Endothelial cell of umbilical vein (primary cell): Measurements from ENCODE around the gene DIP2C. TPM values are rescaled to one million over a fixed set of nuclear protein-coding genes. Genes with fewer than 3 reads are reported as not detected.
"Not testable (repeated sequence)": the region's sequence is repeated elsewhere in the genome, so short reads cannot be mapped to it uniquely, and the experiment has no call there.

Experiments used
- BruUV-seq: library from RNA; stranded (reverse); fragments of 400-500 nt; replicated peaks from 2 replicates; lab custom pipeline; 2021; lab: Mats Ljungman, UMichigan
- CTCF ChIA-PET: fragments of 300-600, 350-600 bp; sonication (Branson Sonifier 250); formaldehyde crosslinking; loops from one replicate; lab custom pipeline; 2021; ENCODE audit warnings: antibody characterized with exemption, inconsistent platforms; lab: Charles Lee
- POLR2A ChIA-PET: fragments of 300-600, 350-600 bp; sonication (Branson Sonifier 250); formaldehyde crosslinking; loops from one replicate; lab custom pipeline; 2021; ENCODE audit warnings: antibody characterized with exemption, inconsistent platforms; lab: Charles Lee
- DNase-seq: peaks from one replicate; pipeline ENCODE4 v3.0.0-alpha.2; 2011; ENCODE audit warnings: low read depth, low spot score
- FAIRE-seq: peaks from 2 replicates; lab custom pipeline; 2011; peaks lifted over from hg19 to GRCh38; lab: Jason Lieb, UNC
- H2AFZ ChIP-seq: 2 replicates; pipeline ENCODE4 v1.6.0; 2012; ENCODE audit warnings: low read depth, low read length, control low read depth, inconsistent platforms
- H3K27ac ChIP-seq: 2 replicates; pipeline ENCODE4 v1.5.1; 2011; ENCODE audit warnings: low read depth, mild to moderate bottlenecking, control low read depth, low read length, moderate library complexity; ENCODE audit not compliant: insufficient read depth
- H3K27me3 ChIP-seq, 2 experiments: 2 replicates each; pipeline versions ENCODE4 v1.6.0 to v1.6.1; 2011; ENCODE audit warnings: low read length in 2 of 2, mixed read lengths in 1 of 2; ENCODE audit not compliant: control insufficient read depth in 2 of 2, insufficient read depth in 2 of 2
- H3K36me3 ChIP-seq, 2 experiments: 2 replicates in 1 of 2; 3 replicates in 1 of 2; pipeline ENCODE4 v1.5.1; 2011; ENCODE audit warnings: low read length in 2 of 2, mild to moderate bottlenecking in 1 of 2, moderate library complexity in 1 of 2; ENCODE audit not compliant: control insufficient read depth in 2 of 2, insufficient read depth in 2 of 2; ENCODE audit errors: extremely low read depth in 1 of 2
- H3K4me1 ChIP-seq: 3 replicates; pipeline ENCODE4 v1.5.1; 2011; ENCODE audit warnings: mild to moderate bottlenecking, low read length; ENCODE audit not compliant: control insufficient read depth, insufficient read depth; ENCODE audit errors: extremely low read depth
- H3K4me2 ChIP-seq: 2 replicates; pipeline ENCODE4 v1.6.1; 2011; ENCODE audit warnings: low read length, control low read depth, mixed read lengths; ENCODE audit not compliant: insufficient read depth
- H3K4me3 ChIP-seq, 3 experiments: fragments of 200-600 bp in 1 of 3; sonication (generic), shearing (Covaris generic) in 1 of 3; replicated peaks in 1 of 3; 2 replicates each; pipeline ENCODE4 v1.5.1; 2011 to 2016; ENCODE audit warnings: control low read depth in 3 of 3, low read length in 3 of 3, mild to moderate bottlenecking in 2 of 3, inconsistent platforms in 1 of 3, low read depth in 1 of 3, moderate library complexity in 1 of 3; ENCODE audit not compliant: insufficient read depth in 1 of 3
- H3K79me2 ChIP-seq: 2 replicates; pipeline ENCODE4 v1.6.0; 2012; ENCODE audit warnings: low read length, inconsistent platforms; ENCODE audit not compliant: control insufficient read depth, insufficient read depth
- H3K9ac ChIP-seq: replicated peaks from 2 replicates; pipeline ENCODE3; 2011; ENCODE audit warnings: low read length, control low read depth; ENCODE audit not compliant: insufficient read depth; ENCODE audit errors: extremely low read depth
- H3K9me1 ChIP-seq: replicated peaks from 3 replicates; pipeline ENCODE4 v1.6.0; 2011; ENCODE audit warnings: mild to moderate bottlenecking, low read length; ENCODE audit not compliant: control insufficient read depth, insufficient read depth; ENCODE audit errors: extremely low read depth
- H3K9me3 ChIP-seq: replicated peaks from 2 replicates; pipeline ENCODE4 v1.5.1; 2012; ENCODE audit warnings: low read length, inconsistent platforms; ENCODE audit not compliant: control insufficient read depth, insufficient read depth
- H4K20me1 ChIP-seq: replicated peaks from 2 replicates; pipeline ENCODE3; 2011; ENCODE audit warnings: mild to moderate bottlenecking, low read length; ENCODE audit not compliant: control insufficient read depth, insufficient read depth; ENCODE audit errors: extremely low read depth
- EZH2 ChIP-seq: IDR thresholded peaks from 2 replicates; pipeline ENCODE4 v1.6.1; 2012; ENCODE audit warnings: borderline replicate concordance, low read depth, mild to moderate bottlenecking, moderate library complexity, low read length, inconsistent platforms; ENCODE audit not compliant: severe bottlenecking
- FOS ChIP-seq: IDR thresholded peaks from 2 replicates; pipeline ENCODE4 v1.6.1; 2011; ENCODE audit warnings: mild to moderate bottlenecking, low read length, moderate library complexity, borderline replicate concordance; ENCODE audit not compliant: insufficient read depth
- GATA2 ChIP-seq: IDR thresholded peaks from 2 replicates; pipeline ENCODE4 v1.7.0; 2011; ENCODE audit warnings: low read depth, mild to moderate bottlenecking, moderate library complexity, mixed read lengths, low read length; ENCODE audit not compliant: insufficient read length, insufficient read depth
- JUN ChIP-seq: IDR thresholded peaks from 2 replicates; pipeline ENCODE4 v1.6.1; 2011; ENCODE audit warnings: borderline replicate concordance, low read depth; ENCODE audit not compliant: insufficient read length, insufficient read depth
- MYC ChIP-seq: IDR thresholded peaks from one replicate; pipeline ENCODE4 v1.6.1; 2011; ENCODE audit warnings: mild to moderate bottlenecking, low read depth, low read length
- POLR2A ChIP-seq: IDR thresholded peaks from 2 replicates; pipeline ENCODE4 v1.6.1; 2012; ENCODE audit warnings: low read depth, mild to moderate bottlenecking, control low read depth, low read length
- POLR2AphosphoS5 ChIP-seq: IDR thresholded peaks from 2 replicates; pipeline ENCODE4 v1.6.1; 2012; ENCODE audit warnings: low read depth, mild to moderate bottlenecking, control low read depth, low read length, moderate library complexity; ENCODE audit not compliant: insufficient read depth
- dilution Hi-C: fragments of 300-500 bp; cut with MboI; formaldehyde crosslinking; loops from one replicate; pipeline ENCODE4 v1.15.0; 2019; ENCODE audit warnings: low sequenced_read_pairs; ENCODE audit not compliant: extremely low pct_ligation_motif_present
- intact Hi-C: fragments of 100-400 bp; cut with micrococcal nuclease; formaldehyde crosslinking; loops from one replicate; pipeline ENCODE4 v1.10.0; 2022
- polyA plus RNA-seq, 4 experiments: library from polyadenylated mRNA; depleted of rRNA in 3 of 4; stranded (reverse) in 3 of 4; unstranded in 1 of 4; fragments of >200 nt; gene quantifications; 2 replicates each; pipeline versions ENCODE4 v1.2.1 to v1.2.3, GENCODE V29; 2011 to 2012; ENCODE audit warnings: missing spikeins in 1 of 4
- total RNA-seq: library from RNA; stranded (reverse); gene quantifications from 2 replicates; pipeline ENCODE4 v1.2.3, GENCODE V29; 2021
- TF ChIP-seq, protein P1 (sequence below): IDR thresholded peaks from 2 replicates; pipeline ENCODE4 v1.6.1; 2011; ENCODE audit not compliant: insufficient read depth, insufficient read length
- TF ChIP-seq, protein P2 (sequence below), 2 donors: IDR thresholded peaks; 1 replicate in 1 of 2; 2 replicates in 1 of 2; pipeline ENCODE4 v1.5.1; 2011; ENCODE audit warnings: low read length in 2 of 2, mild to moderate bottlenecking in 2 of 2, moderate library complexity in 2 of 2, control low read depth in 1 of 2, inconsistent platforms in 1 of 2, low read depth in 1 of 2; ENCODE audit not compliant: insufficient read depth in 1 of 2; ENCODE audit errors: extremely low read depth in 1 of 2

Gene DIP2C
- total and polyA plus RNA-seq, 2 donors (not counting 3 experiments of a cell fraction or from before 2014, with no cell fraction given) = 3.6 to 10.7 TPM

DNA sequence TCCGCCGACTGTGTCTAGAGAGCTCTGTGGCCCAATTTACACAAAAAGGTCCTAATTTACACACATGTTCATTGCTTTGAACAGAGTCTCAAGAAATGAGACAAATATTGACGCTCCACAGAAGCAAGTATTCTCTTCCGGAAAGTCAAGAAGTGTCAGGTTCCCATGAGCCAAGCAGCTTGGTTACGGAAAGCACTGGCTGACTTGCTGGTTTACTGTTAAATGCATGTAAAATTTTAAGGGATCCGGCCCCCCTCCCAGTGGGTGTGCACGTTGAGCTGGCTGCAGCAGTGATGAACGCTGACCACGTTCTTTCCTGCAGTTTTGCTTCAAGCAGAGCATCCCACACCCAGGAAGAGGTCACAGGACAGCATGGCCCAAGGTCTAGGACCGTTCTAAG lies 76.8 kb downstream of the DIP2C start:
- no peaks in the 10 kb centered on the region for H3K79me2 ChIP-seq
- H4K20me1 ChIP-seq = no peaks in the 10 kb centered on the region
- BruUV-seq = no TSS peak
- H3K27me3 ChIP-seq = no peaks in the 10 kb centered on the region
- FAIRE-seq (no peak), DNase-seq (no peak)
- H3K9ac ChIP-seq = no peak overlapping the region
- no peak overlapping the region for H3K27ac ChIP-seq
- H3K9me1 ChIP-seq = no peaks in the 10 kb centered on the region
- H3K9me3 ChIP-seq = no peaks in the 10 kb centered on the region
- ChIA-PET POLR2A (no interaction called here), CTCF (no interaction called here)
- H3K4me3 ChIP-seq = no peak overlapping the region
- H3K36me3 ChIP-seq = no peaks in the 10 kb centered on the region
- no peaks in the 10 kb centered on the region for H3K4me1 ChIP-seq
- H2AFZ ChIP-seq = no peak overlapping the region
- intact Hi-C loops = no loop called here
- dilution Hi-C loops = no loop called here
- TF ChIP-seq POLR2A (no peak), FOS (no peak), EZH2 (no peak), GATA2 (no peak), JUN (no peak), MYC (no peak), POLR2AphosphoS5 (no peak)
- TF ChIP-seq, protein P1, sequence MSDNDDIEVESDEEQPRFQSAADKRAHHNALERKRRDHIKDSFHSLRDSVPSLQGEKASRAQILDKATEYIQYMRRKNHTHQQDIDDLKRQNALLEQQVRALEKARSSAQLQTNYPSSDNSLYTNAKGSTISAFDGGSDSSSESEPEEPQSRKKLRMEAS = no peak
- TF ChIP-seq, protein P2, sequence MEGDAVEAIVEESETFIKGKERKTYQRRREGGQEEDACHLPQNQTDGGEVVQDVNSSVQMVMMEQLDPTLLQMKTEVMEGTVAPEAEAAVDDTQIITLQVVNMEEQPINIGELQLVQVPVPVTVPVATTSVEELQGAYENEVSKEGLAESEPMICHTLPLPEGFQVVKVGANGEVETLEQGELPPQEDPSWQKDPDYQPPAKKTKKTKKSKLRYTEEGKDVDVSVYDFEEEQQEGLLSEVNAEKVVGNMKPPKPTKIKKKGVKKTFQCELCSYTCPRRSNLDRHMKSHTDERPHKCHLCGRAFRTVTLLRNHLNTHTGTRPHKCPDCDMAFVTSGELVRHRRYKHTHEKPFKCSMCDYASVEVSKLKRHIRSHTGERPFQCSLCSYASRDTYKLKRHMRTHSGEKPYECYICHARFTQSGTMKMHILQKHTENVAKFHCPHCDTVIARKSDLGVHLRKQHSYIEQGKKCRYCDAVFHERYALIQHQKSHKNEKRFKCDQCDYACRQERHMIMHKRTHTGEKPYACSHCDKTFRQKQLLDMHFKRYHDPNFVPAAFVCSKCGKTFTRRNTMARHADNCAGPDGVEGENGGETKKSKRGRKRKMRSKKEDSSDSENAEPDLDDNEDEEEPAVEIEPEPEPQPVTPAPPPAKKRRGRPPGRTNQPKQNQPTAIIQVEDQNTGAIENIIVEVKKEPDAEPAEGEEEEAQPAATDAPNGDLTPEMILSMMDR (IDR thresholded peaks at IDR 0.05; ENCODE audit: extremely low read depth in 1 of 2, insufficient read depth in 1 of 2, low read depth in 1 of 2, low read length in 2 of 2) = no peak
- H3K4me2 ChIP-seq = no peak overlapping the region

DNA sequence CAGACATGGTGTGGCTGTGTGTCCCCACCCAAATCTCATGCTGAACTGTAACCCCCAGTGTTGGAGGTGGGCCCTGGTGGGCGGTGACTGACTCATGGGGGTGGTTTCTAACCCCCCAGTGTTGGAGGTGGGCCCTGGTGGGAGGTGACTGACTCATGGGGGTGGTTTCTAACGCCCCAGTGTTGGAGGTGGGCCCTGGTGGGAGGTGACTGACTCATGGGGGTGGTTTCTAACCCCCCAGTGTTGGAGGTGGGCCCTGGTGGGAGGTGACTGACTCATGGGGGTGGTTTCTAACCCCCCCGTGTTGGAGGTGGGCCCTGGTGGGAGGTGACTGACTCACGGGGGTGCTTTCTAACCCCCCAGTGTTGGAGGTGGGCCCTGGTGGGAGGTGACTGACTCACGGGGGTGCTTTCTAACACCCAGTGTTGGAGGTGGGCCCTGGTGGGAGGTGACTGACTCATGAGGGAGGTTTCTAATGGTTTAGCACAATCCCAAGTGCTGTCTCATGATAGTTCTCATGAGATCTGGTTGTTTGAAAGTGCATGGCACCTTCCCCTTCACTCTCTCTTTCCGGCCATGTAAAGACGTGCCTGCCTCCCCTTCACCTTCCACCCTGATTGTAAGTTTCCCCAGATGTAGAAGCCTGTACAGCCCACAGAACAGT lies 78.7 kb downstream of the DIP2C start:
- H4K20me1 ChIP-seq, DNase-seq, FAIRE-seq, H3K36me3 ChIP-seq, H3K4me2 ChIP-seq, H3K4me3 ChIP-seq, intact Hi-C loops, H3K4me1 ChIP-seq, H2AFZ ChIP-seq, H3K79me2 ChIP-seq, H3K9me3 ChIP-seq, H3K27me3 ChIP-seq, H3K9ac ChIP-seq, dilution Hi-C loops, POLR2A ChIA-PET, H3K9me1 ChIP-seq, BruUV-seq, CTCF ChIA-PET, H3K27ac ChIP-seq: not testable (repeated sequence)
